Spleen (tissue), 11 donors: ENCODE measurements around the gene PACRG. TPM values are rescaled to one million over a fixed set of nuclear protein-coding genes. Genes with fewer than 3 reads are reported as not detected.

Experiments used
- DNase-seq: peaks from one replicate; pipeline ENCODE4 v3.0.0-alpha.2; 2020
- H3K27ac ChIP-seq, 8 donors: fragments of 200-600 bp; sonication (generic) in 7 of 8; 1 replicate in 4 of 8; 2 replicates in 4 of 8; pipeline versions ENCODE4 v1.5.0 to v1.8.0; 2016 to 2021; ENCODE audit warnings: inconsistent platforms in 4 of 8, mild to moderate bottlenecking in 4 of 8, moderate library complexity in 1 of 8
- H3K27me3 ChIP-seq, 7 donors: fragments of 200-600 bp; sonication (generic) in 6 of 7; replicated peaks in 1 of 7; 1 replicate in 4 of 7; 2 replicates in 3 of 7; pipeline versions ENCODE4 v1.5.0 to v1.8.0; 2016 to 2021; ENCODE audit warnings: inconsistent platforms in 3 of 7, mild to moderate bottlenecking in 1 of 7
- H3K36me3 ChIP-seq, 6 donors: fragments of 200-600 bp; sonication (generic) in 5 of 6; 1 replicate in 4 of 6; 2 replicates in 2 of 6; pipeline versions ENCODE4 v1.5.0 to v1.8.0; 2016 to 2021; ENCODE audit warnings: inconsistent platforms in 2 of 6
- H3K4me1 ChIP-seq, 6 donors: fragments of 200-600 bp; sonication (generic) in 5 of 6; 1 replicate in 3 of 6; 2 replicates in 3 of 6; pipeline versions ENCODE4 v1.5.0 to v1.8.0; 2016 to 2021; ENCODE audit warnings: inconsistent platforms in 3 of 6
- H3K4me3 ChIP-seq, 8 donors: fragments of 200-600 bp; sonication (generic) in 7 of 8; 1 replicate in 4 of 8; 2 replicates in 4 of 8; pipeline versions ENCODE4 v1.5.0 to v1.8.0; 2016 to 2021; ENCODE audit warnings: inconsistent platforms in 4 of 8, mild to moderate bottlenecking in 4 of 8, moderate library complexity in 2 of 8
- H3K9me3 ChIP-seq, 8 donors: fragments of 200-600 bp; sonication (generic) in 7 of 8; 1 replicate in 4 of 8; 2 replicates in 4 of 8; pipeline versions ENCODE4 v1.5.0 to v1.8.0; 2016 to 2021; ENCODE audit warnings: inconsistent platforms in 4 of 8
- CTCF ChIP-seq, 11 experiments: fragments of 200-600 bp in 7 of 11; fragments of 450-650 bp in 4 of 11; sonication (generic) in 4 of 11; IDR thresholded peaks in 8 of 11; conservative IDR thresholded peaks in 3 of 11; 1 replicate in 7 of 11; 2 replicates in 4 of 11; pipeline versions ENCODE4 v1.4.0 to v1.8.0; 2016 to 2021; ENCODE audit warnings: antibody characterized with exemption in 11 of 11, inconsistent platforms in 4 of 11, mild to moderate bottlenecking in 1 of 11
- POLR2A ChIP-seq, 3 donors: fragments of 450-650 bp; IDR thresholded peaks; one replicate each; pipeline ENCODE4 v1.5.1; 2017; ENCODE audit warnings: antibody characterized with exemption in 3 of 3, mild to moderate bottlenecking in 1 of 3
- POLR2AphosphoS5 ChIP-seq, 3 donors: sonication (generic); formaldehyde crosslinking; IDR thresholded peaks; one replicate each; pipeline ENCODE4 v1.5.1; 2017; ENCODE audit warnings: antibody characterized with exemption in 3 of 3
- WGBS, 5 donors: extraction: QIAGEN DNeasy Blood & Tissue Kit in 3 of 5; methylation state at CpG; one replicate each; pipeline versions ENCODE4 v1.1.5 to v1.1.7; 2013 to 2018; 5-methylcytosine and 5-hydroxymethylcytosine counted together
- intact Hi-C: fragments of 100-400 bp; cut with DNase I; formaldehyde crosslinking; loops from one replicate; pipeline ENCODE4 v1.15.0; 2023; ENCODE audit warnings: low total_unique reads
- polyA plus RNA-seq, 3 donors: library from polyadenylated mRNA; stranded (reverse); fragments of 200-250 nt; gene quantifications; one replicate each; pipeline ENCODE4 v1.2.1, GENCODE V29; 2013
- total RNA-seq, 7 donors: library from RNA; depleted of rRNA in 3 of 7; stranded (reverse); fragments of >200 nt in 3 of 7; fragmentation: NEBNext Ultra II Directional in 4 of 7; extraction: Animal tissue kit (Norgen Biotek cat#: 25700) in 4 of 7; gene quantifications; one replicate each; pipeline versions ENCODE4 v1.1.0 to v1.2.1, GENCODE V29; 2016 to 2021
- donor health status: healthy with polysubstance abuse.
- donor health status: DM: no; HTN: no; CAD: no; lungs with moderate emphysema.
- donor health status: DM: no; HTN: no; CAD: no.
- donor health status: Bipolar disorder and iron deficiency.
- donor health status: healthy.
- donor health status: DM: no; HTN: no; CAD: no.
- donor health status: DM: yes; HTN: yes; CAD: no.

Gene PACRG
- total and polyA plus RNA-seq, 10 donors: 0.32 to 2.0 (median 1.0) TPM; not detected in 5

DNA sequence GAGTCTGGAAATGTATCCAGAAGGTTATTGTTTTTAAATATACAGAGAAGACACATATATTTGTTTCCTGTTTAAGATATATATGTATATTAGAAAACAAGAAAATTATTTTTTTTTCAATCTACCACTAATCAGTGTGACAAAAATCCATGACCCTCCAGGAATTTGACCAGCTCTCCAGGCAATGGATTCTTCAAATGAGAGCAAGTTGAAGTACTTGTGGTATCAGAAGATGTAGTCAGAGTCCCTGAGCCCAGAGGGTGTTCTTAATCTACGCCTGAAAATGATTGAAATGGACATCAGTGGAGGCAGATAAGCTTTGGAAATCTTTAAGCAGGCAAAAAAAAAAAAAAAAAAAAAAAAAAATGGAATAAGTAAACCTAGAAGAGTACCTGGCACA is 500.3 kb downstream of the PACRG start:
- no peak overlapping the region for H3K27ac ChIP-seq
- no peaks in the 10 kb centered on the region for H3K4me1 ChIP-seq
- intact Hi-C loops: no loop called here
- no peak for DNase-seq
- H3K36me3 ChIP-seq: no peaks in the 10 kb centered on the region
- no peak overlapping the region for H3K4me3 ChIP-seq
- peaks cover 0 to 11% (median 2%) of the 10 kb centered on the region in 8 donors for H3K9me3 ChIP-seq
- TF ChIP-seq CTCF (IDR thresholded peaks at IDR 0.05 in 8 of 11, conservative IDR thresholded peaks at IDR 0.05 in 3 of 11): no peak
- no peak for TF ChIP-seq POLR2A (IDR thresholded peaks at IDR 0.05)
- TF ChIP-seq POLR2AphosphoS5 (IDR thresholded peaks at IDR 0.05): no peak
- WGBS, 5 donors: 57 to 88% (median 78%) methylated on average over 1 of the region's 1 CpG
- H3K27me3 ChIP-seq: no peaks in the 10 kb centered on the region

GRCh38 chr6:163229050-163229449 is 501.3 kb downstream of the PACRG start:
- intact Hi-C loops: no loop called here
- H3K9me3 ChIP-seq: peaks cover 0 to 11% (median 2%) of the 10 kb centered on the region in 8 donors
- H3K27me3 ChIP-seq: no peaks in the 10 kb centered on the region
- TF ChIP-seq POLR2A (IDR thresholded peaks at IDR 0.05) (no peak), POLR2AphosphoS5 (IDR thresholded peaks at IDR 0.05) (no peak), CTCF (IDR thresholded peaks at IDR 0.05 in 8 of 11, conservative IDR thresholded peaks at IDR 0.05 in 3 of 11) (no peak)
- H3K27ac ChIP-seq: no peak overlapping the region
- H3K36me3 ChIP-seq: no peaks in the 10 kb centered on the region
- no peak for DNase-seq
- H3K4me3 ChIP-seq: no peak overlapping the region
- WGBS, 5 donors: 75 to 97% (median 80%) methylated on average over 2 of the region's 2 CpGs
- no peaks in the 10 kb centered on the region for H3K4me1 ChIP-seq

DNA sequence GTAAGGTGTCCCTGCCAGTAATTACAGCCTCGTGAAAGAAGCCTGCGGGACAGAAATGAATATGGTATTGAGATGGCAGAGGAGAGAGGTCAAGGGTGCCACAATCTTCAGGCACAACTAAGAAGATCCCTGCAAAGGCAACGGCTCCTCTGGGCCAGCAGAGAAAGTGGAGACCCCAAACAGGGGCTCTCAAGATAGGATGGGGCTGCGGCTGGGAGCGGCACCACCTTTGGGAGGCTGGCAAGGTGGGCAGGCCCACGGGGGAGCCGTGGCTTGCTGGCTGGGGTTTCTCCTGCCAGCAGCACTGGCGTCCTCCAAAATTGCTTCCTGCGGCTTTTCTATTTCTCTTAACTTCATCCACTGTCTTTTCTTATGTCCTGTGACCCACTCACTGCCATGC is 503.1 kb downstream of the PACRG start:
- no peak overlapping the region for H3K4me3 ChIP-seq
- H3K27me3 ChIP-seq: no peaks in the 10 kb centered on the region
- no peaks in the 10 kb centered on the region for H3K4me1 ChIP-seq
- no peak overlapping the region for H3K27ac ChIP-seq
- H3K36me3 ChIP-seq: no peaks in the 10 kb centered on the region
- H3K9me3 ChIP-seq: no peaks in the 10 kb centered on the region
- TF ChIP-seq POLR2AphosphoS5 (IDR thresholded peaks at IDR 0.05) (no peak), POLR2A (IDR thresholded peaks at IDR 0.05) (no peak), CTCF (IDR thresholded peaks at IDR 0.05 in 8 of 11, conservative IDR thresholded peaks at IDR 0.05 in 3 of 11) (no peak)
- no peak for DNase-seq
- intact Hi-C loops: no loop called here
- WGBS, 5 donors: 73 to 94% (median 88%) methylated on average over 9 of the region's 9 CpGs

DNA sequence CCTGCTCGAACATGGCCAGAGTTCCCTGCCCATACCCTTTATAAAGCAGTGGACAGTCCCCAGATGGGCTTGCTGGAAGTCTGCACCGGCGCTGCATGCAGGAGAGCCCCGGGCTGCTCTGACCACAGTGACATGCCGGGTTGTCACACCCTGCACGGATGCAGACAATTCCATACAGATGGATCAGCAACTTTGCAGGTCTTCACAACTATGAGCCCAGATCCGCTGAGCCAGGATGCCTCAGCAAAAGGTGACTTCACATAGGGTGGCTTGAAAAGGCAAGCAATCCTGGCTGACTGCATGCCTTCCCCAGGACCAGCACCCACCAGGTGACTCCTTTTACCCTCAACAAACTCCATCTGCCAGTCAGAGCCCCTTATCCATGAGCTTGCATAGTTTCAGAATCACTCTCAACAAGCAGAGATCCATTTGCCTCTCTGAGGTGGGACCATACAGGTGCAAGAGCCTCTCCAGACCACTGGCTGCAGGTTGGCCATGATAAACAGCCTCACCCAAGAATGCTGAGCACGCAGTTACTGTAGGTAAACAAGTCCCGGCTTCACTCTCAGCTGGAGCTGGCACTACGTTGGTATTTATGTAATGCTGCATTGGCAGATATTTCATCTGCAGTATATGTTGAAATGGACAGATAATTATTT is 503.7 kb downstream of the PACRG start:
- H3K4me1 ChIP-seq: no peaks in the 10 kb centered on the region
- H3K36me3 ChIP-seq: no peaks in the 10 kb centered on the region
- no peak overlapping the region for H3K4me3 ChIP-seq
- TF ChIP-seq POLR2A (IDR thresholded peaks at IDR 0.05) (no peak), POLR2AphosphoS5 (IDR thresholded peaks at IDR 0.05) (no peak), CTCF (IDR thresholded peaks at IDR 0.05 in 8 of 11, conservative IDR thresholded peaks at IDR 0.05 in 3 of 11) (no peak)
- intact Hi-C loops: no loop called here
- WGBS, 5 donors: 86 to 91% (median 89%) methylated on average over 10 of the region's 10 CpGs
- H3K27ac ChIP-seq: no peak overlapping the region
- H3K27me3 ChIP-seq: no peaks in the 10 kb centered on the region
- DNase-seq: peak; percentile 69
- H3K9me3 ChIP-seq: no peaks in the 10 kb centered on the region
